CD4-positive, alpha-beta T cell (primary cell): Measurements from ENCODE around the gene CAD. TPM values are rescaled to one million over a fixed set of nuclear protein-coding genes. Genes with fewer than 3 reads are reported as not detected.
A peak's percentile ranks its signal among the peaks of the same experiment; 100 is the strongest.

Experiments used
- ATAC-seq: fragments of 200-7000 bp; cut with Tn5 transposase; one replicate; pipeline ENCODE4 v1.10.0; 2022; ENCODE audit warnings: mild to moderate bottlenecking; ENCODE audit not compliant: poor library complexity
- CTCF ChIA-PET: fragments of 350-600 bp; sonication (Branson Sonifier 250); formaldehyde crosslinking; loops from one replicate; lab custom pipeline; 2021; ENCODE audit warnings: antibody characterized with exemption, inconsistent platforms; lab: Charles Lee
- POLR2A ChIA-PET: fragments of 350-600 bp; sonication (Branson Sonifier 250); formaldehyde crosslinking; loops from one replicate; lab custom pipeline; 2021; ENCODE audit warnings: antibody characterized with exemption, inconsistent platforms; lab: Charles Lee
- DNase-seq, 14 experiments: peaks; one replicate each; pipeline ENCODE4 v3.0.0-alpha.2; 2013 to 2020; ENCODE audit warnings: mixed read lengths in 2 of 14
- H3K27ac ChIP-seq, 2 donors: one replicate each; pipeline versions ENCODE4 v1.5.1 to v1.7.0; 2013; ENCODE audit warnings: low read length in 2 of 2, low read depth in 1 of 2, mild to moderate bottlenecking in 1 of 2
- H3K27me3 ChIP-seq, 2 experiments: 1 replicate in 1 of 2; 2 replicates in 1 of 2; pipeline versions ENCODE4 v1.6.1 to v1.7.0; 2013; ENCODE audit warnings: low read length in 2 of 2, control low read depth in 1 of 2, mild to moderate bottlenecking in 1 of 2, moderate library complexity in 1 of 2; ENCODE audit not compliant: insufficient read depth in 2 of 2, control insufficient read depth in 1 of 2
- H3K36me3 ChIP-seq: one replicate; pipeline ENCODE4 v1.6.1; 2013; ENCODE audit warnings: low read length, control low read depth; ENCODE audit not compliant: insufficient read depth
- H3K4me1 ChIP-seq: one replicate; pipeline ENCODE4 v1.6.1; 2013; ENCODE audit warnings: low read length, control low read depth; ENCODE audit not compliant: insufficient read depth
- H3K4me3 ChIP-seq: one replicate; pipeline ENCODE4 v1.5.1; 2013; ENCODE audit warnings: mild to moderate bottlenecking, low read length, moderate library complexity
- H3K9me3 ChIP-seq, 2 experiments: 1 replicate in 1 of 2; 2 replicates in 1 of 2; pipeline versions ENCODE4 v1.6.1 to v1.7.0; 2013; ENCODE audit warnings: low read length in 2 of 2, mild to moderate bottlenecking in 2 of 2, control low read depth in 1 of 2, moderate library complexity in 1 of 2; ENCODE audit not compliant: control insufficient read depth in 1 of 2, insufficient read depth in 1 of 2
- H3K27ac Mint-ChIP-seq: one replicate; pipeline ENCODE4 v1.8.0; 2020; ENCODE audit warnings: mixed read lengths
- H3K27me3 Mint-ChIP-seq: one replicate; pipeline ENCODE4 v1.8.0; 2021; ENCODE audit warnings: mixed read lengths
- H3K36me3 Mint-ChIP-seq: one replicate; pipeline ENCODE4 v1.8.0; 2021; ENCODE audit warnings: low read depth, mixed read lengths
- H3K4me1 Mint-ChIP-seq: one replicate; pipeline ENCODE4 v1.8.0; 2021; ENCODE audit warnings: low read depth, mixed read lengths
- H3K4me3 Mint-ChIP-seq: one replicate; pipeline ENCODE4 v1.8.0; 2020; ENCODE audit warnings: mild to moderate bottlenecking, mixed read lengths
- H3K9me3 Mint-ChIP-seq: one replicate; pipeline ENCODE4 v1.8.0; 2020; ENCODE audit warnings: mixed read lengths
- intact Hi-C, 2 experiments: fragments of 100-400 bp; cut with DNase I in 1 of 2; cut with micrococcal nuclease in 1 of 2; formaldehyde crosslinking; loops; one replicate each; pipeline versions ENCODE4 v1.15.1 to v1.9.0; 2023 to 2025; cut with DNase I, micrococcal nuclease
- total RNA-seq, 174 experiments: library from RNA in 2 of 174; stranded (reverse) in 2 of 174; gene quantifications; one replicate each; pipeline ENCODE4 v1.2.3 and lab custom pipeline; 2021 to 2026
- TF ChIP-seq, protein P1 (sequence below): fragments of 200-600 bp; IDR thresholded peaks from one replicate; pipeline ENCODE4 v1.8.0; 2022; ENCODE audit warnings: antibody characterized with exemption, mild to moderate bottlenecking

Gene CAD
- total RNA-seq, 2 experiments from 2014 or later, result 20.0 to 20.3 TPM

GRCh38 chr2:27212626-27213471 is 4.3 kb upstream of the CAD start:
- peak overlapping the region; percentile 92 for H3K4me3 Mint-ChIP-seq
- ATAC-seq (peak; percentile 66), DNase-seq (peak in 10 of 14 experiments; percentile 27 to 91 (median 48))
- H3K27ac Mint-ChIP-seq, result peak overlapping the region; percentile 98
- no peaks in the 10 kb centered on the region for H3K9me3 Mint-ChIP-seq
- Histone ChIP-seq H3K4me1 (peaks cover 31% of the 10 kb centered on the region), H3K4me3 (peak overlapping the region; percentile 78), H3K27ac (peak overlapping the region; percentile 96 to 97), H3K9me3 (no peaks in the 10 kb centered on the region), H3K27me3 (no peaks in the 10 kb centered on the region), H3K36me3 (peaks cover 17% of the 10 kb centered on the region)
- H3K27me3 Mint-ChIP-seq, result no peaks in the 10 kb centered on the region
- POLR2A ChIA-PET, result interaction anchor here (0.5 to 3.2 kb wide), 14 partner anchors 24 to 427 kb away, joined by 3 to 19 read pairs (median 4); partner anchors contain the start of genes AGBL5, CENPA, KHK and OST4
- intact Hi-C loops, result loop anchor here (1.0 to 10.0 kb wide), 14 partner anchors 52 to 1338 kb away; partner anchors contain the start of genes PREB (in 2 of the 2), AGBL5 (in 1 of the 2), ASXL2 (in 1 of the 2) and CENPA (in 1 of the 2)
- H3K36me3 Mint-ChIP-seq, result peaks cover 71% of the 10 kb centered on the region
- TF ChIP-seq, protein P1, sequence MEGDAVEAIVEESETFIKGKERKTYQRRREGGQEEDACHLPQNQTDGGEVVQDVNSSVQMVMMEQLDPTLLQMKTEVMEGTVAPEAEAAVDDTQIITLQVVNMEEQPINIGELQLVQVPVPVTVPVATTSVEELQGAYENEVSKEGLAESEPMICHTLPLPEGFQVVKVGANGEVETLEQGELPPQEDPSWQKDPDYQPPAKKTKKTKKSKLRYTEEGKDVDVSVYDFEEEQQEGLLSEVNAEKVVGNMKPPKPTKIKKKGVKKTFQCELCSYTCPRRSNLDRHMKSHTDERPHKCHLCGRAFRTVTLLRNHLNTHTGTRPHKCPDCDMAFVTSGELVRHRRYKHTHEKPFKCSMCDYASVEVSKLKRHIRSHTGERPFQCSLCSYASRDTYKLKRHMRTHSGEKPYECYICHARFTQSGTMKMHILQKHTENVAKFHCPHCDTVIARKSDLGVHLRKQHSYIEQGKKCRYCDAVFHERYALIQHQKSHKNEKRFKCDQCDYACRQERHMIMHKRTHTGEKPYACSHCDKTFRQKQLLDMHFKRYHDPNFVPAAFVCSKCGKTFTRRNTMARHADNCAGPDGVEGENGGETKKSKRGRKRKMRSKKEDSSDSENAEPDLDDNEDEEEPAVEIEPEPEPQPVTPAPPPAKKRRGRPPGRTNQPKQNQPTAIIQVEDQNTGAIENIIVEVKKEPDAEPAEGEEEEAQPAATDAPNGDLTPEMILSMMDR, result no peak
- CTCF ChIA-PET, result interaction anchor here (1.2 kb wide), 1 partner anchor 43 kb away, joined by 4 read pairs; no protein-coding TSS in a partner anchor
- H3K4me1 Mint-ChIP-seq, result peaks cover 48% of the 10 kb centered on the region

DNA sequence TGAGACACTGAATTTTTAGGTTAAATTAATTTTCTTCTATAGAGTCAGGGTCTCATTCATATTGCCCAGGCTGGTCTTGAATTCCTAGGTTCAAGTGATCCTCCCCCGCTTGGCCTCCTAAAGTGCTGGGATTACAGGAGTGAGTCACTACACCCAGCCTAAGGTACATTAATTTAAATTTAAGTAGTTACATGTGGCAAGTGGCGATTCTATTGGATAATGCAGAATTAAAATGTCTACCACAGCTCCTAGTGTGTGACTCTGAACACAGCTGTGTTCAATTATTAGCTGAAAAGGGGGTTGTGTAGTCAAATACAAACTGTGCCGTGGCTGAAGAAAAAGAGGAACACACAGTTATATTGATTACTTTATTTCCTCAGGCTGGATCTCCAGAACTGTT is 2.2 kb upstream of the CAD start:
- POLR2A ChIA-PET, result no interaction called here
- Histone ChIP-seq H3K4me3 (no peak overlapping the region), H3K36me3 (peaks cover 8% of the 10 kb centered on the region), H3K9me3 (no peaks in the 10 kb centered on the region), H3K4me1 (peaks cover 40% of the 10 kb centered on the region), H3K27ac (no peak overlapping the region), H3K27me3 (no peaks in the 10 kb centered on the region)
- Mint-ChIP-seq H3K36me3 (peaks cover 58% of the 10 kb centered on the region), H3K27me3 (no peaks in the 10 kb centered on the region), H3K27ac (peak overlapping the region; percentile 93), H3K4me3 (no peak overlapping the region), H3K4me1 (peaks cover 50% of the 10 kb centered on the region), H3K9me3 (no peaks in the 10 kb centered on the region)
- intact Hi-C loops, result loop anchor here (5.0 to 10.0 kb wide), 12 partner anchors 50 to 1340 kb away; partner anchors contain the start of genes AGBL5 (in 1 of the 2), ASXL2 (in 1 of the 2), CENPA (in 1 of the 2) and EIF2B4 (in 1 of the 2)
- ATAC-seq (no peak), DNase-seq (no peak)
- CTCF ChIA-PET, result no interaction called here
- TF ChIP-seq, protein P1, result no peak

GRCh38 chr2:27216416-27217137 is 592 bp upstream of the CAD start:
- H3K27me3 Mint-ChIP-seq, result no peaks in the 10 kb centered on the region
- POLR2A ChIA-PET, result no interaction called here
- Histone ChIP-seq H3K4me3 (peak overlapping the region; percentile 87), H3K36me3 (peaks cover 9% of the 10 kb centered on the region), H3K27ac (peak overlapping the region; percentile 67 to 75), H3K9me3 (no peaks in the 10 kb centered on the region), H3K4me1 (peaks cover 32% of the 10 kb centered on the region), H3K27me3 (no peaks in the 10 kb centered on the region)
- intact Hi-C loops, result loop anchor here (1.0 to 10.0 kb wide), 10 partner anchors 48 to 1342 kb away; partner anchors contain the start of genes ASXL2 (in 1 of the 2), CENPA (in 1 of the 2), FOSL2 (in 1 of the 2) and KHK (in 1 of the 2)
- DNase-seq (peak in 1 of 14 experiments; percentile 30), ATAC-seq (no peak)
- H3K4me3 Mint-ChIP-seq, result peak overlapping the region; percentile 98
- no peaks in the 10 kb centered on the region for H3K9me3 Mint-ChIP-seq
- TF ChIP-seq, protein P1, result no peak
- peak overlapping the region; percentile 93 for H3K27ac Mint-ChIP-seq
- peaks cover 63% of the 10 kb centered on the region for H3K36me3 Mint-ChIP-seq
- CTCF ChIA-PET, result interaction anchor here (0.6 to 1.6 kb wide), 3 partner anchors 25 to 111 kb away, joined by 3 read pairs; no protein-coding TSS in a partner anchor
- H3K4me1 Mint-ChIP-seq, result peaks cover 47% of the 10 kb centered on the region
